ENCODE measurements around the gene CLTCL1. TPM values are rescaled to one million over a fixed set of nuclear protein-coding genes. Genes with fewer than 3 reads are reported as not detected.
"Not testable (repeated sequence)": the region's sequence is repeated elsewhere in the genome, so short reads cannot be mapped to it uniquely, and the experiment has no call there.

Gene CLTCL1
- total and polyA plus RNA-seq, 4 donors = 2.6 to 9.2 (median 4.3) TPM

GRCh38 chr22:19319281-19319680 lies 27.8 kb upstream of the CLTCL1 start:
- Histone ChIP-seq H3K9me3 (ENCODE audit: control insufficient read depth in 4 of 4, insufficient read depth in 3 of 4, low read length in 3 of 4) (peaks cover 0 to 11% (median 3%) of the 10 kb centered on the region in 4 donors), H3K27ac (ENCODE audit: low read depth in 1 of 2, low read length in 1 of 2) (no peak overlapping the region), H3K4me3 (no peak overlapping the region), H3K27me3 (ENCODE audit: control insufficient read depth in 3 of 3, insufficient read depth in 3 of 3, low read length in 2 of 3) (no peaks in the 10 kb centered on the region), H3K9ac (ENCODE audit: insufficient read depth in 1 of 2, low read length in 2 of 2) (no peak overlapping the region), H3K4me1 (ENCODE audit: control insufficient read depth in 5 of 5, insufficient read depth in 5 of 5, low read length in 5 of 5) (no peaks in the 10 kb centered on the region), H3K36me3 (ENCODE audit: control insufficient read depth in 4 of 4, insufficient read depth in 4 of 4, low read length in 4 of 4) (no peaks in the 10 kb centered on the region)
- DNase-seq (no peak), ATAC-seq (ENCODE audit: insufficient read depth, low FRiP score) (no peak)
- no peak for TF ChIP-seq CTCF (IDR thresholded peaks at IDR 0.05; ENCODE audit: control extremely low read depth, extremely low read depth)

GRCh38 chr22:19317865-19318264 lies 26.3 kb upstream of the CLTCL1 start:
- Histone ChIP-seq H3K4me1 (ENCODE audit: control insufficient read depth in 5 of 5, insufficient read depth in 5 of 5, low read length in 5 of 5) (no peaks in the 10 kb centered on the region), H3K27ac (ENCODE audit: low read depth in 1 of 2, low read length in 1 of 2) (no peak overlapping the region), H3K4me3 (no peak overlapping the region), H3K9ac (ENCODE audit: insufficient read depth in 1 of 2, low read length in 2 of 2) (no peak overlapping the region), H3K9me3 (ENCODE audit: control insufficient read depth in 4 of 4, insufficient read depth in 3 of 4, low read length in 3 of 4) (peaks cover 0 to 11% (median 3%) of the 10 kb centered on the region in 4 donors), H3K36me3 (ENCODE audit: control insufficient read depth in 4 of 4, insufficient read depth in 4 of 4, low read length in 4 of 4) (no peaks in the 10 kb centered on the region), H3K27me3 (ENCODE audit: control insufficient read depth in 3 of 3, insufficient read depth in 3 of 3, low read length in 2 of 3) (no peaks in the 10 kb centered on the region)
- DNase-seq (no peak), ATAC-seq (ENCODE audit: insufficient read depth, low FRiP score) (no peak)
- TF ChIP-seq CTCF (IDR thresholded peaks at IDR 0.05; ENCODE audit: control extremely low read depth, extremely low read depth) = no peak

GRCh38 chr22:19307872-19308271 lies 16.4 kb upstream of the CLTCL1 start:
- no peaks in the 10 kb centered on the region for H3K27me3 ChIP-seq (ENCODE audit: control insufficient read depth in 3 of 3, insufficient read depth in 3 of 3, low read length in 2 of 3)
- H3K9me3 ChIP-seq (ENCODE audit: control insufficient read depth in 4 of 4, insufficient read depth in 3 of 4, low read length in 3 of 4) = no peaks in the 10 kb centered on the region
- H3K4me3 ChIP-seq = no peak overlapping the region
- no peak for TF ChIP-seq CTCF (IDR thresholded peaks at IDR 0.05; ENCODE audit: control extremely low read depth, extremely low read depth)
- H3K4me1 ChIP-seq (ENCODE audit: control insufficient read depth in 5 of 5, insufficient read depth in 5 of 5, low read length in 5 of 5) = no peaks in the 10 kb centered on the region
- DNase-seq (no peak), ATAC-seq (ENCODE audit: insufficient read depth, low FRiP score) (no peak)
- no peak overlapping the region for H3K27ac ChIP-seq (ENCODE audit: low read depth in 1 of 2, low read length in 1 of 2)
- H3K36me3 ChIP-seq (ENCODE audit: control insufficient read depth in 4 of 4, insufficient read depth in 4 of 4, low read length in 4 of 4) = no peaks in the 10 kb centered on the region
- H3K9ac ChIP-seq (ENCODE audit: insufficient read depth in 1 of 2, low read length in 2 of 2) = no peak overlapping the region
- 76 to 88% methylated on average over 2 of the region's 2 CpGs for WGBS, 2 donors

- not testable (repeated sequence) for H3K9ac ChIP-seq (ENCODE audit: insufficient read depth in 1 of 2, low read length in 2 of 2); H3K9me3 ChIP-seq (ENCODE audit: control insufficient read depth in 4 of 4, insufficient read depth in 3 of 4, low read length in 3 of 4); H3K27me3 ChIP-seq (ENCODE audit: control insufficient read depth in 3 of 3, insufficient read depth in 3 of 3, low read length in 2 of 3); ATAC-seq (ENCODE audit: insufficient read depth, low FRiP score); H3K4me1 ChIP-seq (ENCODE audit: control insufficient read depth in 5 of 5, insufficient read depth in 5 of 5, low read length in 5 of 5); DNase-seq; H3K36me3 ChIP-seq (ENCODE audit: control insufficient read depth in 4 of 4, insufficient read depth in 4 of 4, low read length in 4 of 4); H3K4me3 ChIP-seq; H3K27ac ChIP-seq (ENCODE audit: low read depth in 1 of 2, low read length in 1 of 2)
- WGBS, 2 donors = 91 to 94% methylated on average over 6 of the region's 6 CpGs
Observed at GRCh38 chr22:19306535-19306934, 15.0 kb upstream of the CLTCL1 start.
